GM21576 (cell line): ENCODE measurements around the gene ZBTB1.
"Not testable (repeated sequence)": the region's sequence is repeated elsewhere in the genome, so short reads cannot be mapped to it uniquely, and the experiment has no call there.

Experiments used
- ATAC-seq: cut with Tn5 transposase; IDR thresholded peaks from one replicate; pipeline ENCODE4 v1.9.1; 2021; ENCODE audit warnings: mild to moderate bottlenecking, moderate library complexity; ENCODE audit not compliant: unreplicated experiment

Gene ZBTB1

GRCh38 chr14:64563696-64564095 lies 59.1 kb downstream of the ZBTB1 start:
- no peak for ATAC-seq

DNA sequence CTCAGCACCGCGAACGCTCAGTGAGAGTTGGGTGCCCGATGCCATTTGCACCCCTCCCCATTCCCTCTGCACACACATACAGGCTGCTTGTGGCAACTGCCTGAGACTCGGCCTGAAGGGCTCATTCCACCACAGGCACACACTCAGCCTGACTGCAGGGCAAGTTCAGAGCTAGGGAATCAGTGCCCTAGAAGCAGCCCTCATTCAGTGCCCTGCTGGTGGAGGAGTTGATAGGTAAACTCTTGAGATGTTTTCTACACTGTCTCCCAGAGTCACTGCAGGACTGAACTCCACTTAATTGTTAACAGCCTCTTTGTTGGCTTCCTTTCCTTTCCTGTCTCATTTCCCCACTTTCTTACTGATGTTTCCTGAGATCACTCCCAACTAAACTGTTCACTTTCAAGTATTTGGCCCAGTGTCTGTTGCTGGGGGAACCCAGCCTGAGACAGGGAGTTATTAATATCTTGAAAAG lies 62.1 kb downstream of the ZBTB1 start:
- no peak for ATAC-seq

GRCh38 chr14:64569138-64569631 lies 64.6 kb downstream of the ZBTB1 start:
- ATAC-seq, result no peak

DNA sequence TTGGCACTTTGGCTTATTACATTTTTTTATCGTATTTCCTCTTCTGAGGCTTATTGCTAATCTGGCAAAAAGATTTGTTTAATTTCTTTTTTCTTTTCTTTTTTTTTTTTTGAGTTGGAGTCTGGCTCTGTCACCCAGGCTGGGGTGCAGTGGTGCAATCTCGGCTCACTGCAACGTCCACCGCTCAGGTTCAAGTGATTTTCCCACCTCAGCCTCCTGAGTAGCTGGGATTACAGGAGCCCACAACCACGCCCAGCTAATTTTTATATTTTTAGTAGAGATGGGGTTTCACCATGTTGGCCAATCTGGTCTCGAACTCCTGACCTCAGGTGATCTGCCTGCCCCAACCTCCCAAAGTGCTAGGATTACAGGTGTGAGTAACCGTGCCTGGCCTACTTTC lies 65.1 kb downstream of the ZBTB1 start:
- ATAC-seq, result not testable (repeated sequence)

DNA sequence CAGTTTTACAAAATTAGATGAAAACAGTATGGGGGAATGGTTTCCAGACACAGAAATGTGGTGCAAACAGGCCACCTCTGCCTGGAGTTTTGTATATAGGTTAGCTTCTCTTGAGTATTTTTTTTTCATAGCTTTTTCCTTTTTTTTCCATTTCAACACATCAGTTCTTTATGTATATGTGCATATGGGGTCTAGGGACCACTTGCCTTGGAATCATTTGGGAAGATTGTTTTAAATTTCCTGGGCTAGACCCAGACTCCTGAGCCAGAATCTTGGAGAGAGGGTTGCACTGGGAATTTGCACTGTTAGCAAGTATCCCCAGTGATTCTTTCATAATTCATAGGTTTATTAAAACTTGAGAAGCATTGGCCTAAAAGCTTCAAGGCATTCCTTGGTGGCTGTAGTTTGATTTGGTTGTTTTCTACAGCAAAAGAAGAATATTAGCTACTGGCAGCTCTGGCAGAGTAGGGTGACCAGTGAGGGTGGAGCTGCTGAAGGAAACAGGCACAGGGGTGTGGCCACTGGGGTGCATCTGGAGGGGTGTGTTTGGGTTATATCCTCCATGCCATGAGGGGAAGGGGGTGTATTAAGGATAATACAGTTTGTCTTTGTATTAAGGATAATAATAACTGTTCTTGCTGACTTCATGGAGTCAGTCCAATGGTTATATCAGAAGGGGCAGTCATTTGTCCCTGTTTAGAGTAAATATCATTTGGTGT lies 68.0 kb downstream of the ZBTB1 start:
- no peak for ATAC-seq

- ATAC-seq, result no peak
Measured at GRCh38 chr14:64573109-64573508, 68.5 kb downstream of the ZBTB1 start.
